Lower lobe of right lung (tissue), 2 donors: ENCODE measurements around the gene PLA2G4B. TPM values are rescaled to one million over a fixed set of nuclear protein-coding genes. Genes with fewer than 3 reads are reported as not detected.

Experiments
- ATAC-seq, 2 donors: fragments of 200-7000 bp; cut with Tn5 transposase; one replicate each; pipeline ENCODE4 v1.9.1; 2020 to 2022; ENCODE audit warnings: mild to moderate bottlenecking in 2 of 2, moderate library complexity in 2 of 2
- DNase-seq: peaks from one replicate; pipeline ENCODE4 v3.0.0-alpha.2; 2020
- H3K27ac ChIP-seq: fragments of 200-600 bp; one replicate; pipeline ENCODE4 v1.8.0; 2022
- H3K27me3 ChIP-seq: fragments of 200-600 bp; one replicate; pipeline ENCODE4 v1.8.0; 2022; ENCODE audit warnings: low read depth
- H3K36me3 ChIP-seq: fragments of 200-600 bp; one replicate; pipeline ENCODE4 v1.8.0; 2022; ENCODE audit warnings: mild to moderate bottlenecking
- H3K4me1 ChIP-seq: fragments of 200-600 bp; one replicate; pipeline ENCODE4 v1.8.0; 2022
- H3K4me3 ChIP-seq: fragments of 200-600 bp; one replicate; pipeline ENCODE4 v1.8.0; 2022; ENCODE audit warnings: mild to moderate bottlenecking
- H3K9me3 ChIP-seq: fragments of 200-600 bp; one replicate; pipeline ENCODE4 v1.8.0; 2022
- intact Hi-C: fragments of 100-400 bp; cut with DNase I; formaldehyde crosslinking; loops from one replicate; pipeline ENCODE4 v1.11.0; 2022
- total RNA-seq: library from RNA; stranded (reverse); fragmentation: NEBNext Ultra II Directional; extraction: Animal tissue kit (Norgen Biotek cat#: 25700); gene quantifications from one replicate; pipeline ENCODE4 v1.2.1, GENCODE V29; 2021
- TF ChIP-seq, protein P1 (sequence below): fragments of 200-600 bp; IDR thresholded peaks from one replicate; pipeline ENCODE4 v1.8.0; 2022; ENCODE audit warnings: antibody characterized with exemption, mild to moderate bottlenecking
- donor health status: DM: no; HTN: yes; CAD: no; lungs with severe emphysema.

The PLA2G4B gene
- total RNA-seq, 1 donor from 2014 or later = 13.8 TPM

DNA sequence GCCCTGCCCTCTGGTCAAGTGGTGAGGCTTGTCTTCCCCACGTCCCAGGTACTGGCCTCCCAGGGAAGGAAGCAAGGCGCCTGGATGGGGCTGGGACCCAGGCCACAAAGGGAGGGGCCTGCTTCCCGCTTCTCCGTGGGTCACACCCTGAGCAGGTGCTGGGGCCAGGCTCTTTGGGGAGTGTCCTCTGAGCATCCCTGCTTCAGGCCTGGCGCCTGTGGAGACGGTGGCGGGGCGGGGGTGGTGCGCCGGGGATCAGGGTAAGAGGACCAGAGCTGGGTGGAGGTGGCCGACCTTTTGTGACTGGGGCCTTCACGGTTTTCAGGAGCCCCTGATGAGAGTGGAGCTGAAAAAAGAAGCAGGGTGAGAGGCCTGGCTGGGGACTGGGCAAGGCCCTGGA lies 3.6 kb downstream of the PLA2G4B start:
- TF ChIP-seq, protein P1, sequence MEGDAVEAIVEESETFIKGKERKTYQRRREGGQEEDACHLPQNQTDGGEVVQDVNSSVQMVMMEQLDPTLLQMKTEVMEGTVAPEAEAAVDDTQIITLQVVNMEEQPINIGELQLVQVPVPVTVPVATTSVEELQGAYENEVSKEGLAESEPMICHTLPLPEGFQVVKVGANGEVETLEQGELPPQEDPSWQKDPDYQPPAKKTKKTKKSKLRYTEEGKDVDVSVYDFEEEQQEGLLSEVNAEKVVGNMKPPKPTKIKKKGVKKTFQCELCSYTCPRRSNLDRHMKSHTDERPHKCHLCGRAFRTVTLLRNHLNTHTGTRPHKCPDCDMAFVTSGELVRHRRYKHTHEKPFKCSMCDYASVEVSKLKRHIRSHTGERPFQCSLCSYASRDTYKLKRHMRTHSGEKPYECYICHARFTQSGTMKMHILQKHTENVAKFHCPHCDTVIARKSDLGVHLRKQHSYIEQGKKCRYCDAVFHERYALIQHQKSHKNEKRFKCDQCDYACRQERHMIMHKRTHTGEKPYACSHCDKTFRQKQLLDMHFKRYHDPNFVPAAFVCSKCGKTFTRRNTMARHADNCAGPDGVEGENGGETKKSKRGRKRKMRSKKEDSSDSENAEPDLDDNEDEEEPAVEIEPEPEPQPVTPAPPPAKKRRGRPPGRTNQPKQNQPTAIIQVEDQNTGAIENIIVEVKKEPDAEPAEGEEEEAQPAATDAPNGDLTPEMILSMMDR = no peak
- Histone ChIP-seq H3K27me3 (no peaks in the 10 kb centered on the region), H3K4me3 (no peak overlapping the region), H3K36me3 (peaks cover 55% of the 10 kb centered on the region), H3K9me3 (no peaks in the 10 kb centered on the region), H3K4me1 (peaks cover 7% of the 10 kb centered on the region), H3K27ac (no peak overlapping the region)
- intact Hi-C loops = no loop called here
- ATAC-seq (no peak), DNase-seq (no peak)

DNA sequence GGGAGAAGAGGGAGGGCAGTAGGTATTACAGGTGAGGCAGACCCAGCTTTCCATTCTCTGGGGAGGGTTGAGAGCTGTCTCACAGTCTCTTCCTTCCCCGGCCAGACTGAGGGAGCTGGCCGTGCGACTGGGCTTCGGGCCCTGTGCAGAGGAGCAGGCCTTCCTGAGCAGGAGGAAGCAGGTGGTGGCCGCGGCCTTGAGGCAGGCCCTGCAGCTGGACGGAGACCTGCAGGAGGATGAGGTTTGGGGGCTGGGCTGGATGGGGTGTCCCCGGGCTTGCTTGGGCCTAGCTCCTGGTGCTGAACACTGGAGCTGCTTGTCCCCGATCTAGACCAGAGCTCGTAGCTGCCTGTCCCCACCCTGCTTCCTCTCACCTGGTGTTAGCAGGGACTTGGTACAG lies 4.9 kb downstream of the PLA2G4B start:
- H3K4me3 ChIP-seq = no peak overlapping the region
- peaks cover 69% of the 10 kb centered on the region for H3K36me3 ChIP-seq
- H3K27ac ChIP-seq = no peak overlapping the region
- TF ChIP-seq, protein P1 = no peak
- no peaks in the 10 kb centered on the region for H3K4me1 ChIP-seq
- DNase-seq (no peak), ATAC-seq (no peak)
- H3K9me3 ChIP-seq = no peaks in the 10 kb centered on the region
- intact Hi-C loops = no loop called here
- H3K27me3 ChIP-seq = no peaks in the 10 kb centered on the region

DNA sequence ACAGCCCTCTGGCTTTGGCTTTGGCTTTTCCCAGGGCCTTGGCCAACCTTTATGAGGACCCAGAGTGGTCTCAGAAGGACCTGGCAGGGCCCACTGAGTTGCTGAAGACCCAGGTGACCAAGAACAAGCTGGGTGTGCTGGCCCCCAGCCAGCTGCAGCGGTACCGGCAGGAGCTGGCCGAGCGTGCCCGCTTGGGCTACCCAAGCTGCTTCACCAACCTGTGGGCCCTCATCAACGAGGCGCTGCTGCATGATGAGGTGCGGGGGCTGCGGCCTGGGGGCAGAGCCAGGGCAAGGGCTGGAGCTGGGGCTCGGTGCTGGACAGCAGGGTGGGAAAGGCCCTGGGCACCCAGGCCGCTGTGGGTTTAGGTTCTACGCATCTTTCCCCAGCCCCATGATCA lies 6.2 kb downstream of the PLA2G4B start:
- Histone ChIP-seq H3K4me3 (no peak overlapping the region), H3K27me3 (no peaks in the 10 kb centered on the region), H3K36me3 (peaks cover 78% of the 10 kb centered on the region), H3K4me1 (peaks cover 5% of the 10 kb centered on the region), H3K27ac (no peak overlapping the region), H3K9me3 (no peaks in the 10 kb centered on the region)
- no peak for DNase-seq
- intact Hi-C loops = no loop called here
- TF ChIP-seq, protein P1 = no peak
- ATAC-seq = no peak

- intact Hi-C loops = no loop called here
- ATAC-seq (no peak), DNase-seq (no peak)
- TF ChIP-seq, protein P1 = no peak
- peaks cover 25% of the 10 kb centered on the region for H3K4me1 ChIP-seq
- H3K27me3 ChIP-seq = no peaks in the 10 kb centered on the region
- H3K27ac ChIP-seq = no peak overlapping the region
- peaks cover 62% of the 10 kb centered on the region for H3K36me3 ChIP-seq
- no peaks in the 10 kb centered on the region for H3K9me3 ChIP-seq
- no peak overlapping the region for H3K4me3 ChIP-seq
These were observed 8.6 kb downstream of the PLA2G4B start for GRCh38 chr15:41847206-41847605.

DNA sequence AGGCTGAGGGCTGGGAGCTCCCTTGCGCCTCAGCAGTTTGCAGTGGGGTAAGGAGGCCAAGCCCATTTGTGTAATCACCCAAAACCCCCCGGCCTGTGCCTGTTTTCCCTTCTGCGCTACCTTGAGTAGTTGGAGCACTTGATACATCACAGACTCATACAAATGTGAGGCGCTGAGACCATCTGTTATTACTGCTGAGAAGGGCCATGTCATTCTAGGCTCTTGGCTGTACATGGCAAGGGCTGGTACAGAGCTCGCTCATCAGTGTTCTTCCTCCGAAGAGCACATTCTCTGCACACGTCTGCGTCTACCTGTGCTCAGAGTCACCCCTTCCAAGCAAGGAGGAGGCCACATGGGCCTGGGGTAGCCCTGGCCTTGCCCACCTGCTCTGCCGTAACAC lies 9.3 kb downstream of the PLA2G4B start:
- Histone ChIP-seq H3K4me1 (peaks cover 28% of the 10 kb centered on the region), H3K27me3 (no peaks in the 10 kb centered on the region), H3K27ac (no peak overlapping the region), H3K9me3 (no peaks in the 10 kb centered on the region), H3K36me3 (peaks cover 62% of the 10 kb centered on the region), H3K4me3 (no peak overlapping the region)
- no peak for DNase-seq
- TF ChIP-seq, protein P1 = no peak
- intact Hi-C loops = no loop called here
- no peak for ATAC-seq

DNA sequence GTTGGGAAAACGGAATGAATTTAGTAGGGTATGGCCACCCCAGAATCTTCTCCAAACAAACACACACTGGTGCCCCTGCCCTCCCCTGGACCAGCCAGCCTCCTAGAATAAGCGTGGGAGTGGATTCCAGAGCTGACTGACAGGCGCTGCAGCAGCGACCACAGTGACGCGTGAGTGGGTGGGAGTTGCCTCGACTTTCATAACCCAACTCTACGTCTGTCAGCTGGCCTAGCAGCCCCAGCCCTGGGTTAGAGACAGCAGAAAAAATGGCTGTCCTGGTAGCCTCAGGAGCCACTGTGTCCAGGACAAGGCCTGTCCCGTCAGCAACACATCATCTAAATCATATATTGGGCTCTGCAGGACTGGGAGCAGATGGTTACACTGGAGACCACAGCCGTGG lies 10.0 kb downstream of the PLA2G4B start:
- H3K4me1 ChIP-seq = peaks cover 34% of the 10 kb centered on the region
- no peak for ATAC-seq
- no peak overlapping the region for H3K4me3 ChIP-seq
- H3K9me3 ChIP-seq = no peaks in the 10 kb centered on the region
- no peak for DNase-seq
- intact Hi-C loops = no loop called here
- TF ChIP-seq, protein P1 = no peak
- no peak overlapping the region for H3K27ac ChIP-seq
- peaks cover 58% of the 10 kb centered on the region for H3K36me3 ChIP-seq
- H3K27me3 ChIP-seq = no peaks in the 10 kb centered on the region
